ENCODE measurements around the gene ALDH1A1.
"Not testable (repeated sequence)": the region's sequence is repeated elsewhere in the genome, so short reads cannot be mapped to it uniquely, and the experiment has no call there.

The ALDH1A1 gene

GRCh38 chr9:72943844-72944462, 8.9 kb downstream of the ALDH1A1 start:
- no peak for DNase-seq (ENCODE audit: low spot score)

GRCh38 chr9:72942451-72942850, 10.4 kb downstream of the ALDH1A1 start:
- DNase-seq (ENCODE audit: low spot score): no peak

GRCh38 chr9:72939581-72939980, 13.3 kb downstream of the ALDH1A1 start:
- not testable (repeated sequence) for DNase-seq (ENCODE audit: low spot score)

GRCh38 chr9:72937545-72937944, 15.3 kb downstream of the ALDH1A1 start:
- DNase-seq (ENCODE audit: low spot score): no peak

GRCh38 chr9:72936679-72937078, 16.2 kb downstream of the ALDH1A1 start:
- DNase-seq (ENCODE audit: low spot score): no peak

GRCh38 chr9:72936266-72936665, 16.6 kb downstream of the ALDH1A1 start:
- DNase-seq (ENCODE audit: low spot score): no peak

DNA sequence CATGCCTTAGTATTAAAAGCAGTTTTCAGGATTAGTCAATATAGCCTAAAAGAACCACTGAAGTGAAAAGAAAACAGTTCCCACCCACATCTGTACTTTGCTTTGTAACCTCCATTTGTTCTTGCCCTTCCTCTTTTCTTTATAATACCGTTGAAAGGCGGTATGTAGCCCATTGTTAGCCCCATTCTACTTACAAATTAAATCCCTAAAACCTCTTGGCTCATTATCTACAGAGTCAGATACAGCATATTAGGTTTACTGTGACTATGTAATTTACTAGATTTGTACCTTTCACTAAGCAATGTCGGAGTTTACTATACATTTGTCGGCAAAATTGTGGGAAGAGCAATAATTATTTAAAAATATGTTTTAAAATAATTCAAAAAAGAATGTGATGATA, 17.3 kb downstream of the ALDH1A1 start:
- DNase-seq (ENCODE audit: low spot score): no peak

DNA sequence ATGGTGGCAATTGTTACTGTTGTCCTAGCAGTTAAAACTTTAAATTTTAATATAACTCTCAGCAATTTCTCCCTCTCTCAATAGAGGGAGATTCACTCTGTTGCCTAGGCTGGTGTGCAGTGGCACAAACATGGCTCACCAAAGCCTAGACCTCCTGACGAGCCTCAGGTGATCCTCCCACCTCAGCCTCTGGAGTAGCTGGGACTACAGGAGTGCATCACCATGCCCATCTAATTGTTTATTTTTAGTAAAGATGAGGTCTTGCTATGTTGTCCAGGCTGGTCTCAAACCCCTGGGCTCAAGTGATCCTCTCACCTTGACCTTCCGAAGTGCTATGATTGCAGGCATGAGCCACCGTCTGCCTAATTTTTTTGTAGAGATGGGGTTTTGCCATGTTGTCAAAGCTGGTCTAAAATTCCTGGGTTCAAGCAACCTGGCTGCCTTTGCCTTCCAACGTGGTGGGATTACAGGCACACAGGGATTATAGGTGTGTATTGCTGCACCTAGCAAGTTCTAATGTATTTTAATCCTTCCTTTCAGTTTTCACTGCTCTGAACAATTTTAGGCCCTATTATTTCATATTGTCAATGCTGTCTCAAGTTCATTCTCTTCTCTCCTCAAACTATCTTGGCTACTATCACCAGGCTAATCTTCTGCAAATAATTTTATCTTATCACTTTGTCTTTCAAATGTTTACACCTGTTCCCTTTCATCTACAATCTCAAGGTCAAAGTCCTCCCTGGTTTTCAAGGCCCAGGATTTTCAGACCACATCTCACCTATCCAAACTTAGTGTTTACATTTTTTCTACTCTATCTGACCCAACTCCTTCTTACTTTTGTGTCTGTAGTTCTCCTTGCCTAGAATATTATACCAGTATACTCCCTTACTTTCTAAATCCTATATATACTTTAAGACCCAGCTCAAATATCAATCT, 18.9 kb downstream of the ALDH1A1 start:
- no peak for DNase-seq (ENCODE audit: low spot score)

GRCh38 chr9:72932619-72933018, 20.2 kb downstream of the ALDH1A1 start:
- DNase-seq (ENCODE audit: low spot score): no peak

DNA sequence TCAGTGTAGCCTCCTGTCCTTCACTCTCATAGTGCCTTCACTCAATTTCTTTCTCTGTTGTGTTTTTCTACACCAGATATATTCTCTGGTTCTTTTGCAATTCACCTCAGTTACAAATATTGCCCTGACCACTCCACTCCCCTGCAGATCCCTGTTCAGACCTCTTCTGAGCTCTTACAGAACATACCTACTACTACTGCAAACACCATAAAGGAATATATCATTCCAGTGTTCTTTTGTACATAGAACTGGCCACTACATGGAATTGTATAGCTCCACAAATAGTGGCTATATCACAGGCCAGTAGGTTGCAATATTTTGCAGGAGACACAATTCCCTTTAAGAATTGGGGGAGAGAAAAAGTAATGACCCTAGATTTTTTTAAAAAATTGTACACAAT, 21.0 kb downstream of the ALDH1A1 start:
- DNase-seq (ENCODE audit: low spot score): no peak

DNA sequence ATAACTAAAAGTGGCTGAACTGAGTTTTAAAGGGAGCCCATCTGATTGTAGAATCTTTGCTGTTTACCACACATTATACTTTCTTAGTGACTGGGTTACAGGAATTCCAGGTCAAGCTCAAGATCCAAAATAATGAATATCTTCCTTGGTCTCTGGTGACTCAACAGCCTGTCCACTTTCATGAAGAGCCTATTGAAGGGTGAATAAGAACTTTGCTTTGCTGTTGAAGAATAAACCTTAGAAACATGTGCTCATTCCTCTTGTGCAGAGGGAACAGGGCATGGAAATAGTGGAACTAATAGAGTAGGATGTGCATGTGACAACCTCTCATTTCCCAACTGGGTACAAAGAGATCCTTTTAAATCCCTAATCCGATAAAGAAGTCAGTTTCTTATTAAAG, 21.4 kb downstream of the ALDH1A1 start:
- no peak for DNase-seq (ENCODE audit: low spot score)

GRCh38 chr9:72930828-72931227, 22.0 kb downstream of the ALDH1A1 start:
- no peak for DNase-seq (ENCODE audit: low spot score)

DNA sequence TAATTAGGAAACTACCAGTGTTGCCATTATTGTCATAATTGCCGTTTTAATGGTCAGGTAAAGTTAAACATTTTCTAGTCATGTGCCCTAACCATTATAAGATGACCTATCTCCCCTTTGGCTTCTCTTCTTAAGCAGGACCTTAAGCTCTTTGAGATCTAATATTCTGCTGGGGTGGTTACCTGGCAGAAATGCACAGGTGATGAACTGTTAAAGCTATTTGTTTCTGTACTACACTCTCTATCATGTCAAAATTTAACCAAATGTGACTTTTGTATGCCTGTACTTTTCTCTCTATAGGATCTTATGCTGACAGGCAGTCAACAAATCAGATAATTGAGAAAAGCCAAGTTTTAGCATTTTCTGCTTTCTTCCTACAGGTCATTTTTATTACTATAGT, 23.3 kb downstream of the ALDH1A1 start:
- no peak for DNase-seq (ENCODE audit: low spot score)

DNA sequence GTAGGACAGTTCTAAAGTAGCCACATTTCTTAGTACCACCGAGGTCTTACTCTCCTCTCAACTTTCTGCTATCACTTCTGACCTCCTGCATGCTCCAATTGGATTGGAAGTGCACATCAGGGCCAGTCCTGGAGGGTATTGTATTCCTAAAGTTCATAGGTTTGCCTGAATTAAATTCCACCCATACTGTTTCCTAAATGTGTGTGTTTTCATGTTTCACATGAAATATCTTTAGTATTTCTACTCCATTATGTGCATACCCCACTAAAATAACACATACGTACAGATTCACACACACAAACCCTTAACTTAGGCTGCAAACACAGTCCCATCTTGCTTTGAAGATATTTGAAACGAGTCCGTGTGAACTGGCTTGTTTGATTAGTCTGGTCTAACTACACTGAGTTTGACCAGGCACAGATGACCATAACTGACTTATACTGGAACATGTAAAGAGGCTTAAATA, 24.8 kb downstream of the ALDH1A1 start:
- DNase-seq (ENCODE audit: low spot score): no peak

DNA sequence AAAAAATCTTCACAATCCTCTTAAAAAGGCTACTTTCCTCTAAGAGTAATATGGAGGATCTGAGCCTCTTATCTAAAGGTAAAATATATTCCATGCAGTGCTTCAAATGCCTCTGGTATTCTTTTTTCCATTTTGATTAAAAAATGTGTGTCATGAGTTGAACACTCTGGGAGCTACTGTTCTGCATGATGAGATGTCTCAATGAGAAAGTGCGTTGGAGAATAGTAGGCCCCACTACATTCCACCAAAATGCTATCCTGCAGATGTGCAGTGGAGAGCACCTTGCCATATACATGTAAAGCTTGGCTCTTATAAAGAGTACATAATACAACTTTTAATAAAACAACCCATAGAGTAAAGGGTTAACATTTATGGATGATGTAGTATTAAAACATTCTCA, 26.3 kb downstream of the ALDH1A1 start:
- DNase-seq (ENCODE audit: low spot score): no peak

DNA sequence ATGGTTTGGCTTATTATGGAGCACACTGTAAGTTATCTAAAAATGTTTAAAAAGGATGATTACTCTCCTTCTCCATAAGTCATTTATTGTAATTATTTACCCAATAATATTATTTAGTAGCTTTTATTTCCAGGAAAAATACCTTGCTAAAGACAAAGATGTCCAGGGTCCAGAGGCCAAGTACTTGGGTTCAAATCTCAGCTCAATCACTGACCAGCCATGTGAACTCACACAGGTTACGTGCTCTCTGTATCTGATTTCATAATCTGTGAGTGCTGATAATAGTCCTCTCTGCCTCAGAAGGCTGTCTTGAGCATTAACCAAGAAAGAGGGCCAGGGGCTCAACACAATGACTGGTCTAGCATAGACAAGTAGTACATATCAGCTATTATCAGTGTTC, 27.0 kb downstream of the ALDH1A1 start:
- DNase-seq (ENCODE audit: low spot score): no peak

- no peak for DNase-seq (ENCODE audit: low spot score)
Observed at GRCh38 chr9:72925126-72925789, 27.6 kb downstream of the ALDH1A1 start.

GRCh38 chr9:72924154-72924790, 28.6 kb downstream of the ALDH1A1 start:
- DNase-seq (ENCODE audit: low spot score): no peak

GRCh38 chr9:72923077-72923476, 29.8 kb downstream of the ALDH1A1 start:
- no peak for DNase-seq (ENCODE audit: low spot score)

- DNase-seq (ENCODE audit: low spot score): no peak
Observed at GRCh38 chr9:72921888-72922654, 30.8 kb downstream of the ALDH1A1 start.

- no peak for DNase-seq (ENCODE audit: low spot score)
Observed at GRCh38 chr9:72919246-72919945, 33.5 kb downstream of the ALDH1A1 start.
